ENCODE measurements around the gene IFT57. TPM values are rescaled to one million over a fixed set of nuclear protein-coding genes. Genes with fewer than 3 reads are reported as not detected.

Gene IFT57
- polyA plus RNA-seq, 1 of the 3 experiments (the other 2 are of a cell fraction) = 81.6 TPM

DNA sequence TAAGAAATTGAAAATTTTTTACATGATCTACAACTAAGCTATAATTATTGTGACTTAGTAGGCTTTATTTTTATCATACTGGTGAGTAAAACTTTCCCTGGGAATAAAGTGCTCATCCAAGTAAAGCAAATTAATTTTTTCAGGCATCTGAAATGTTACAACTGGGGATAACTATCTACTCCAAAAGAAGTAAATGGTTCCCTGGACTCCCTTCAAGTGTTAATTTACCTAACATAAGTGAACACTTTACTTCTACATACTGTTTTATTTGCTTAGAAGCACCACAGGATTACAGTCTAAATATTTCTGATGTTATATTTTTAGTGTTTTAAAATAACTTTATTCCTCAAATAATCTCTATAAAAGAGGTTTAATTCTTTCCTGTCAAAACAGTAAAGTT, 57.8 kb downstream of the IFT57 start:
- Histone ChIP-seq H3K9me2 (no peaks in the 10 kb centered on the region), H3K9ac (no peak overlapping the region), H3K36me3 (replicated peaks in 1 of 2; ENCODE audit: control insufficient read depth in 1 of 2, insufficient read depth in 2 of 2, low read length in 1 of 2) (peaks cover 38 to 40% of the 10 kb centered on the region in 2 experiments), H3K4me2 (no peak overlapping the region), H2AFZ (ENCODE audit: low read depth) (no peak overlapping the region), H3K27me3 (ENCODE audit: insufficient read depth) (no peaks in the 10 kb centered on the region), H3K27ac (ENCODE audit: low read depth in 2 of 2, low read length in 1 of 2) (no peak overlapping the region), H3K79me2 (ENCODE audit: insufficient read depth) (no peaks in the 10 kb centered on the region), H4K20me1 (ENCODE audit: insufficient read depth) (no peaks in the 10 kb centered on the region), H3K4me3 (ENCODE audit: low read depth in 2 of 2, low read length in 1 of 2) (no peak overlapping the region), H3K9me3 (no peaks in the 10 kb centered on the region), H3F3A (replicated peaks; ENCODE audit: insufficient read depth) (peaks cover 5% of the 10 kb centered on the region), H3K4me1 (ENCODE audit: control insufficient read depth in 1 of 2, insufficient read depth in 2 of 2, low read depth in 1 of 2, low read length in 1 of 2) (0 out of 4 replicates have a peak, but pooled peaks cover 0 to 7% of the 10 kb centered on the region in 2 experiments)
- ChIA-PET POLR2A (no interaction called here), CTCF (interaction anchor here (1.1 kb wide), 1 partner anchor 11 kb away, joined by 3 read pairs; no protein-coding TSS in a partner anchor)
- TF ChIP-seq TAF1 (IDR thresholded peaks at IDR 0.05; ENCODE audit: borderline replicate concordance, low read depth, low read length) (no peak), FOXM1 (IDR thresholded peaks at IDR 0.05; ENCODE audit: low read depth) (no peak), GABPA (IDR thresholded peaks at IDR 0.05; ENCODE audit: low read depth) (no peak), MXI1 (IDR thresholded peaks at IDR 0.05; ENCODE audit: low read depth, low read length) (no peak), MEF2A (IDR thresholded peaks at IDR 0.05; ENCODE audit: borderline replicate concordance, low read depth) (no peak), EZH2phosphoT487 (IDR thresholded peaks at IDR 0.05; ENCODE audit: borderline replicate concordance, low read depth) (no peak), RFX5 (IDR thresholded peaks at IDR 0.05; ENCODE audit: low read length) (no peak), GATA2 (CRISPR knock-in tag; IDR thresholded peaks at IDR 0.05) (no peak), FOSL2 (IDR thresholded peaks at IDR 0.05; ENCODE audit: borderline replicate concordance, low read depth) (no peak), POLR2AphosphoS5 (IDR thresholded peaks at IDR 0.05; ENCODE audit: low read depth, low read length) (no peak)
- TF ChIP-seq, protein P1, sequence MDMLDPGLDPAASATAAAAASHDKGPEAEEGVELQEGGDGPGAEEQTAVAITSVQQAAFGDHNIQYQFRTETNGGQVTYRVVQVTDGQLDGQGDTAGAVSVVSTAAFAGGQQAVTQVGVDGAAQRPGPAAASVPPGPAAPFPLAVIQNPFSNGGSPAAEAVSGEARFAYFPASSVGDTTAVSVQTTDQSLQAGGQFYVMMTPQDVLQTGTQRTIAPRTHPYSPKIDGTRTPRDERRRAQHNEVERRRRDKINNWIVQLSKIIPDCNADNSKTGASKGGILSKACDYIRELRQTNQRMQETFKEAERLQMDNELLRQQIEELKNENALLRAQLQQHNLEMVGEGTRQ (IDR thresholded peaks at IDR 0.05; ENCODE audit: borderline replicate concordance, low read depth, low read length) = no peak
- TF ChIP-seq, protein P2, sequence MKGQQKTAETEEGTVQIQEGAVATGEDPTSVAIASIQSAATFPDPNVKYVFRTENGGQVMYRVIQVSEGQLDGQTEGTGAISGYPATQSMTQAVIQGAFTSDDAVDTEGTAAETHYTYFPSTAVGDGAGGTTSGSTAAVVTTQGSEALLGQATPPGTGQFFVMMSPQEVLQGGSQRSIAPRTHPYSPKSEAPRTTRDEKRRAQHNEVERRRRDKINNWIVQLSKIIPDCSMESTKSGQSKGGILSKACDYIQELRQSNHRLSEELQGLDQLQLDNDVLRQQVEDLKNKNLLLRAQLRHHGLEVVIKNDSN (IDR thresholded peaks at IDR 0.05; ENCODE audit: borderline replicate concordance, low read depth) = no peak
- DNase-seq = no peak

DNA sequence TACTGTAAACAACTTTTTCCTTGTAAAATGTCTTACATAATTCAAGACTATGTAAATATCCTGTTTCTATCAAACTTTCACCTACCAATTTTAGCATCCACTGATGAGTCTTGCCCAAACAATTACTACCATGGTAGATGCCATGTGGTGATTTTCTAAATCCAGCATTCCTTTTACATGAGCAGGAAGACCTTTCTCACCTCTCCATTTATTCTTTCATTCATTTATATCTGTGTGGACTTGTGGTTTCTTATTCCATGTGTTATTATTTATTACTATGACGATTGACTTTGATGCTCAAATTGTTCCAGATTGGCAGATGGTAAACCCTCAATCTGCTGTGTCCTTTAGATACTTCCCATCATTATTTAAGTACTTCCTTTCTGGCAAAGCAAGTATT, 62.4 kb downstream of the IFT57 start:
- no peak for DNase-seq
- H3K79me2 ChIP-seq (ENCODE audit: insufficient read depth) = no peaks in the 10 kb centered on the region
- no peaks in the 10 kb centered on the region for H3K9me3 ChIP-seq
- H3K36me3 ChIP-seq (replicated peaks in 1 of 2; ENCODE audit: control insufficient read depth in 1 of 2, insufficient read depth in 2 of 2, low read length in 1 of 2) = peaks cover 18 to 22% of the 10 kb centered on the region in 2 experiments
- H3K27me3 ChIP-seq (ENCODE audit: insufficient read depth) = no peaks in the 10 kb centered on the region
- H3K4me1 ChIP-seq (ENCODE audit: control insufficient read depth in 1 of 2, insufficient read depth in 2 of 2, low read depth in 1 of 2, low read length in 1 of 2) = peaks cover 0 to 7% of the 10 kb centered on the region in 2 experiments; a peak in 1 of 4 replicates
- no peaks in the 10 kb centered on the region for H3K9me2 ChIP-seq
- H3F3A ChIP-seq (replicated peaks; ENCODE audit: insufficient read depth) = no peaks in the 10 kb centered on the region
- no peak overlapping the region for H3K9ac ChIP-seq
- no peak overlapping the region for H3K4me2 ChIP-seq
- H4K20me1 ChIP-seq (ENCODE audit: insufficient read depth) = no peaks in the 10 kb centered on the region
- ChIA-PET CTCF (no interaction called here), POLR2A (no interaction called here)
- no peak overlapping the region for H3K4me3 ChIP-seq (ENCODE audit: low read depth in 2 of 2, low read length in 1 of 2)
- 81% methylated on average over 1 of the region's 1 CpG for WGBS (ENCODE audit: low lambda C conversion rate)
- no peak overlapping the region for H3K27ac ChIP-seq (ENCODE audit: low read depth in 2 of 2, low read length in 1 of 2)
- no peak overlapping the region for H2AFZ ChIP-seq (ENCODE audit: low read depth)
- TF ChIP-seq MXI1 (IDR thresholded peaks at IDR 0.05; ENCODE audit: low read depth, low read length) (no peak), SIN3A (IDR thresholded peaks at IDR 0.05; ENCODE audit: borderline replicate concordance, low read depth, low read length) (no peak), TEAD4 (IDR thresholded peaks at IDR 0.05; ENCODE audit: borderline replicate concordance, insufficient read depth) (no peak), NFIC (IDR thresholded peaks at IDR 0.05; ENCODE audit: borderline replicate concordance) (no peak), JUND (IDR thresholded peaks at IDR 0.05) (peak; percentile 16; the same call in 1 of the 2 replicates), RAD21 (IDR thresholded peaks at IDR 0.05; ENCODE audit: low read length) (no peak), RCOR1 (IDR thresholded peaks at IDR 0.05; ENCODE audit: low read length) (no peak), FOSL2 (IDR thresholded peaks at IDR 0.05; ENCODE audit: borderline replicate concordance, low read depth) (0 out of 2 replicates have a peak, but pooled peaks have one; percentile 13), MEF2A (IDR thresholded peaks at IDR 0.05; ENCODE audit: borderline replicate concordance, low read depth) (peak; percentile 41; the same call in 1 of the 2 replicates), TAF1 (IDR thresholded peaks at IDR 0.05; ENCODE audit: borderline replicate concordance, low read depth, low read length) (no peak), TCF12 (IDR thresholded peaks at IDR 0.05) (peak; percentile 74)
- TF ChIP-seq, protein P3, sequence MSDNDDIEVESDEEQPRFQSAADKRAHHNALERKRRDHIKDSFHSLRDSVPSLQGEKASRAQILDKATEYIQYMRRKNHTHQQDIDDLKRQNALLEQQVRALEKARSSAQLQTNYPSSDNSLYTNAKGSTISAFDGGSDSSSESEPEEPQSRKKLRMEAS (IDR thresholded peaks at IDR 0.05; ENCODE audit: low read depth) = 0 out of 2 replicates have a peak, but pooled peaks have one; percentile 33
- TF ChIP-seq, protein P2 (IDR thresholded peaks at IDR 0.05; ENCODE audit: borderline replicate concordance, low read depth) = no peak
- TF ChIP-seq, protein P4, sequence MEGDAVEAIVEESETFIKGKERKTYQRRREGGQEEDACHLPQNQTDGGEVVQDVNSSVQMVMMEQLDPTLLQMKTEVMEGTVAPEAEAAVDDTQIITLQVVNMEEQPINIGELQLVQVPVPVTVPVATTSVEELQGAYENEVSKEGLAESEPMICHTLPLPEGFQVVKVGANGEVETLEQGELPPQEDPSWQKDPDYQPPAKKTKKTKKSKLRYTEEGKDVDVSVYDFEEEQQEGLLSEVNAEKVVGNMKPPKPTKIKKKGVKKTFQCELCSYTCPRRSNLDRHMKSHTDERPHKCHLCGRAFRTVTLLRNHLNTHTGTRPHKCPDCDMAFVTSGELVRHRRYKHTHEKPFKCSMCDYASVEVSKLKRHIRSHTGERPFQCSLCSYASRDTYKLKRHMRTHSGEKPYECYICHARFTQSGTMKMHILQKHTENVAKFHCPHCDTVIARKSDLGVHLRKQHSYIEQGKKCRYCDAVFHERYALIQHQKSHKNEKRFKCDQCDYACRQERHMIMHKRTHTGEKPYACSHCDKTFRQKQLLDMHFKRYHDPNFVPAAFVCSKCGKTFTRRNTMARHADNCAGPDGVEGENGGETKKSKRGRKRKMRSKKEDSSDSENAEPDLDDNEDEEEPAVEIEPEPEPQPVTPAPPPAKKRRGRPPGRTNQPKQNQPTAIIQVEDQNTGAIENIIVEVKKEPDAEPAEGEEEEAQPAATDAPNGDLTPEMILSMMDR (IDR thresholded peaks at IDR 0.05) = no peak
- TF ChIP-seq, protein P5, sequence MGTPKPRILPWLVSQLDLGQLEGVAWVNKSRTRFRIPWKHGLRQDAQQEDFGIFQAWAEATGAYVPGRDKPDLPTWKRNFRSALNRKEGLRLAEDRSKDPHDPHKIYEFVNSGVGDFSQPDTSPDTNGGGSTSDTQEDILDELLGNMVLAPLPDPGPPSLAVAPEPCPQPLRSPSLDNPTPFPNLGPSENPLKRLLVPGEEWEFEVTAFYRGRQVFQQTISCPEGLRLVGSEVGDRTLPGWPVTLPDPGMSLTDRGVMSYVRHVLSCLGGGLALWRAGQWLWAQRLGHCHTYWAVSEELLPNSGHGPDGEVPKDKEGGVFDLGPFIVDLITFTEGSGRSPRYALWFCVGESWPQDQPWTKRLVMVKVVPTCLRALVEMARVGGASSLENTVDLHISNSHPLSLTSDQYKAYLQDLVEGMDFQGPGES (IDR thresholded peaks at IDR 0.05; ENCODE audit: low read depth, low read length) = no peak

Measured in SK-N-SH (cell line).